HUES48 (cell line): ENCODE data around the gene PIK3C2B.

Experiments used
- H3K27ac ChIP-seq: one replicate; pipeline ENCODE4 v1.7.0; 2013; ENCODE audit warnings: low read depth, low read length, inconsistent platforms
- H3K27me3 ChIP-seq: 2 replicates; pipeline ENCODE4 v1.6.1; 2013; ENCODE audit warnings: mild to moderate bottlenecking, low read length; ENCODE audit not compliant: control insufficient read depth, insufficient read depth
- H3K36me3 ChIP-seq: 2 replicates; pipeline ENCODE4 v1.6.1; 2013; ENCODE audit warnings: low read length; ENCODE audit not compliant: control insufficient read depth, insufficient read depth
- H3K4me1 ChIP-seq: 2 replicates; pipeline ENCODE4 v1.6.1; 2013; ENCODE audit warnings: mild to moderate bottlenecking, low read length; ENCODE audit not compliant: control insufficient read depth, insufficient read depth
- H3K4me3 ChIP-seq: 2 replicates; pipeline ENCODE4 v1.5.1; 2013; ENCODE audit warnings: mild to moderate bottlenecking, low read depth, low read length
- H3K9ac ChIP-seq: 2 replicates; pipeline ENCODE4 v1.6.1; 2013; ENCODE audit warnings: mild to moderate bottlenecking, low read depth, low read length, moderate library complexity
- H3K9me3 ChIP-seq: 2 replicates; pipeline ENCODE4 v1.6.1; 2013; ENCODE audit warnings: low read length; ENCODE audit not compliant: control insufficient read depth, insufficient read depth

PIK3C2B gene

GRCh38 chr1:204506201-204506968, 11.8 kb upstream of the PIK3C2B start:
- Histone ChIP-seq H3K4me3 (peak overlapping the region; percentile 94), H3K4me1 (peaks cover 4% of the 10 kb centered on the region; the same call in 1 of the 2 replicates), H3K27me3 (no peaks in the 10 kb centered on the region), H3K9ac (peak overlapping the region; percentile 52; the same call in 1 of the 2 replicates), H3K36me3 (no peaks in the 10 kb centered on the region), H3K27ac (peak overlapping the region; percentile 77), H3K9me3 (no peaks in the 10 kb centered on the region)

DNA sequence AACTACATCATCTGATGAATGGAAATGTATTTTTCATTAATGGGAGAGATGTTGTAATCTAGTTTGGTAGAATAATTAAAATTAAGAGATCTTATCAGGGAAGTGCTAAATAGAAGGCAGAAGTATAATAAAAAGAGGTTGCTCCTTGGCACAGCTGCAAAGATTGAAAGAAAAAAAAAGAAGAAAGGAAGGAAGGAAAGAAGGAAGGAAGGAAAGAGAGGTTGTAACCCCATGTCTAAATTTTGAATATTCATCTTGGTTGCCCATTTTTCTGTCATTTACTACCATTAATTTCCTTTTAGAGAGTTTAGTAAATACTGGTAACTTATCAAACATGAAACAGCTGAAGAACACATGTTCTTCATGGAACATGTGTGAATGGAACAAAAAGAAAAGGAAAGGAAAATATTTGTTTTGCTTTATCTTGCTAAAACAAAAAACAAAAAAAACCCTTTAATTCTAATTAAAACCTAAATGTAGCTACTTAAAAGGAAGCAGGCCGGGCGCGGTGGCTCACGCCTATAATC, 11.1 kb upstream of the PIK3C2B start:
- Histone ChIP-seq H3K27me3 (no peaks in the 10 kb centered on the region), H3K4me3 (peak overlapping the region; percentile 94), H3K4me1 (peaks cover 4% of the 10 kb centered on the region; the same call in 1 of the 2 replicates), H3K9me3 (no peaks in the 10 kb centered on the region), H3K27ac (no peak overlapping the region), H3K9ac (peak overlapping the region; percentile 52; the same call in 1 of the 2 replicates), H3K36me3 (no peaks in the 10 kb centered on the region)

DNA sequence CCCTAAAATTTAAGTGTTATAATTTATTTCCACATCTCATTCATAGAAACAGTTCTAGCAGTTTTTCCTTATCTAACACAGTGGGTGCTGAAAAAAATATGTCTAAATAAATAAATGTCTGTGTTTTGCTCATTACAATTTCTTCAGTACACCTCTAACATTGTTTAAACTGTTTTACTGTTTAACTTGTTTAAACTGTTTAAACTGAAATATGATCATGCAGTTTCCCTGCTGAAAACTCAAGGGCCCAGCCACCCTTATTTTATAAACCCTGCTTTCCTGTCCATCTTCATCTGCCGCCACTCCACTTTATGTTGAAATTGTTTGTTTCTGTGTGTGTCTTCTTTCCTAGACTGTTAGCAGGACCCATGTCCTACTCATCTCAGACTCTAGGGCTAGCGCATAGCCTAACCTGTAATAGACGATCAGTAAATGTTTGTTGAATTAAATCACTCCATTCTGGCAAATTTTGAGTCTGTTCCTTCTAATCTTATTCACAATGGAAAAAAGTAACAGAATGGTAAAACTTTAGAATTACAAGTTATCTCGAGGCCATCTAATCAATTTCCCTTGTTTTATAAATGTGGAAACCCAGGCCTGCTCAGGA, 9.4 kb upstream of the PIK3C2B start:
- no peaks in the 10 kb centered on the region for H3K9me3 ChIP-seq
- no peak overlapping the region for H3K9ac ChIP-seq
- H3K4me3 ChIP-seq: no peak overlapping the region
- no peaks in the 10 kb centered on the region for H3K27me3 ChIP-seq
- H3K4me1 ChIP-seq: peaks cover 4% of the 10 kb centered on the region; the same call in 1 of the 2 replicates
- no peaks in the 10 kb centered on the region for H3K36me3 ChIP-seq
- no peak overlapping the region for H3K27ac ChIP-seq

GRCh38 chr1:204503122-204503912, 8.7 kb upstream of the PIK3C2B start:
- Histone ChIP-seq H3K9ac (no peak overlapping the region), H3K4me3 (no peak overlapping the region), H3K27ac (no peak overlapping the region)

DNA sequence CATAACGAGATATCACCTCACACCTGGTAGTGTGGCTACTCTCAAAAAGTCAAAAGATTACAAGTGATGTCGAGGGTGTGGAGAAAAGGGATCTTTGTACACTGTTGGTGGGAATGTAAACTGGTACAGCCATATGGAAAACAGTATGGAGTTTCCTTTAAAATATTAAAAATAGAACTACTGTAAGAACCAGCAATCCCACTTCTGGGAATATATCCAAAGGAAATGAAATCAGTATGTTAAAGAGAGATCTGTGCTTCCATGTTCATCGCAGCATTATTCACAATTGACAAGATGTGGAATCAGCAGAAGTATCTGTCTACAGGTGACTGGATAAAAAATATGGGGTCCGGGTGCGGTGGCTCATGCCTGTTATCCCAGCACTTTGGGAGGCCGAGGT, 7.6 kb upstream of the PIK3C2B start:
- no peak overlapping the region for H3K27ac ChIP-seq
- H3K9me3 ChIP-seq: no peaks in the 10 kb centered on the region
- no peaks in the 10 kb centered on the region for H3K36me3 ChIP-seq
- H3K27me3 ChIP-seq: no peaks in the 10 kb centered on the region
- peaks cover 4% of the 10 kb centered on the region; the same call in 1 of the 2 replicates for H3K4me1 ChIP-seq
- H3K9ac ChIP-seq: no peak overlapping the region
- no peak overlapping the region for H3K4me3 ChIP-seq

More at GRCh38 chr1:204503122-204503912, 8.7 kb upstream of the PIK3C2B start:
- Histone ChIP-seq H3K36me3 (no peaks in the 10 kb centered on the region), H3K9me3 (no peaks in the 10 kb centered on the region), H3K4me1 (peaks cover 4% of the 10 kb centered on the region; the same call in 1 of the 2 replicates), H3K27me3 (no peaks in the 10 kb centered on the region)

DNA sequence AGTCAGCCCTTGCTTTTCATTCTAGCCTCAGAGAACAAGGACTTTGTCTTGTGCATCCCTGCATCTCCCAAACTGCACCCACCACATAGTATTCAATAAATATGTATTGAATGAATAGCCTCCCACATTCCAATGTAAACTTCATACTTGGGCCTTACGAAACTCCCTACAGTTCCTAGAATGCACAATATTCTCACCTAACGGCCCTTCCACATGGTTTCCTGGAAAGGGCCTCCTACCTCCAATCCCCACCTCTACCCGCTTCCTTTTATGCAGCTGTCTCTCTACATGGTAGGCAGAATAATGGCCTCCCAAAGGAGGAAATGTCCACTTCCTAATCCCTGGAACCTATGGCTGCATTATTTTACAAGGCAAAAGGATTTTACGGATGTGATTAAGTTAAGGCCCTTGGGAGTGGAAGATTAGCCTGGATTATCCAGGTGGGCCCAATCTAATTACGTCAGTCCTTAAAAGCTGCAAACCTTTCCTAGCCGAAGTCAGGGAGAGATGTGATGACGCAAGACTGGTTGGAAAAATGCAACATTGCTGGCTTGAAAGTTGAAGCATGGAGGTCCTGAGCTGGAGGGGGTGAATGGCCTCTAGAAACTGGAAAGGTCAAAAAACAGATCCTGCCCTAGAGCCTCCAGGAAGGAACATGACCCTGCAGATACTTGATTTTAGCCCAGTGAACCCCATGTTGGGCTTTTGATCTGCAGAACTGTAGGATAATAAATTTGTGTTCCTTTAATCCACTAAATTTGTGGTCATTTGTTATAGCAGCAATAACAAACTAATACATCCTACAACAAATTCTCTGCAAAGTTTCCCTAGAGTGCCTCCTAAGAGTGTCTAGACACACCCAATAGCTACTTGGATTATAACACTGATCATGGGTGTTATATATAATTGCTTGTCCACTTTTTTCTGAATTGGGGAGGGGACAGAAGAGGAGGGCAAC, 5.2 kb upstream of the PIK3C2B start:
- Histone ChIP-seq H3K4me1 (peaks cover 8% of the 10 kb centered on the region), H3K27me3 (no peaks in the 10 kb centered on the region; the same call in 1 of the 2 replicates), H3K27ac (no peak overlapping the region), H3K4me3 (no peak overlapping the region), H3K9me3 (no peaks in the 10 kb centered on the region), H3K36me3 (no peaks in the 10 kb centered on the region), H3K9ac (no peak overlapping the region)

- Histone ChIP-seq H3K9ac (no peak overlapping the region), H3K4me1 (peaks cover 8% of the 10 kb centered on the region), H3K27me3 (no peaks in the 10 kb centered on the region; the same call in 1 of the 2 replicates), H3K36me3 (no peaks in the 10 kb centered on the region), H3K27ac (no peak overlapping the region), H3K4me3 (no peak overlapping the region), H3K9me3 (no peaks in the 10 kb centered on the region)
Measured at GRCh38 chr1:204498981-204499380, 4.4 kb upstream of the PIK3C2B start.

DNA sequence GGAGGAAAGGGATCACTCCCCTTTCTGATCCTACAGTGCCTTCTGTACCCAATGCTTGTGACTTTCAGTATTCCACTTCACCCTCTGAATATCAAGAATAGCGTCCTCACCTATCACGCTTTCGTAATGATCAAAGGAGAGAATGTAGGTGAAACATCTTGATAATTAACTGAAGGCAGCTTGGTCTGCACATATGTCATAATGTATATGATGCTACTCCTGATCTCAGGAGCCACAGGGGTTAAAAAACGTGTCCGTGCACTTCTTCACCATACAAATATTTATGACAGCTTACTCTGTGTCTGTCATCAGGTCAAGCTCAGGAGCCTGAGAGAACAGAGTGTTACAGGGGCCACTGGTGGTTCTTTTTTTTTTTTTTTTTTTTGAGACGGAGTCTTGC, 1.2 kb upstream of the PIK3C2B start:
- Histone ChIP-seq H3K4me1 (peaks cover 13% of the 10 kb centered on the region), H3K9ac (no peak overlapping the region), H3K9me3 (no peaks in the 10 kb centered on the region), H3K4me3 (peak overlapping the region; percentile 83; the same call in 1 of the 2 replicates), H3K27ac (no peak overlapping the region), H3K36me3 (no peaks in the 10 kb centered on the region), H3K27me3 (no peaks in the 10 kb centered on the region; the same call in 1 of the 2 replicates)

DNA sequence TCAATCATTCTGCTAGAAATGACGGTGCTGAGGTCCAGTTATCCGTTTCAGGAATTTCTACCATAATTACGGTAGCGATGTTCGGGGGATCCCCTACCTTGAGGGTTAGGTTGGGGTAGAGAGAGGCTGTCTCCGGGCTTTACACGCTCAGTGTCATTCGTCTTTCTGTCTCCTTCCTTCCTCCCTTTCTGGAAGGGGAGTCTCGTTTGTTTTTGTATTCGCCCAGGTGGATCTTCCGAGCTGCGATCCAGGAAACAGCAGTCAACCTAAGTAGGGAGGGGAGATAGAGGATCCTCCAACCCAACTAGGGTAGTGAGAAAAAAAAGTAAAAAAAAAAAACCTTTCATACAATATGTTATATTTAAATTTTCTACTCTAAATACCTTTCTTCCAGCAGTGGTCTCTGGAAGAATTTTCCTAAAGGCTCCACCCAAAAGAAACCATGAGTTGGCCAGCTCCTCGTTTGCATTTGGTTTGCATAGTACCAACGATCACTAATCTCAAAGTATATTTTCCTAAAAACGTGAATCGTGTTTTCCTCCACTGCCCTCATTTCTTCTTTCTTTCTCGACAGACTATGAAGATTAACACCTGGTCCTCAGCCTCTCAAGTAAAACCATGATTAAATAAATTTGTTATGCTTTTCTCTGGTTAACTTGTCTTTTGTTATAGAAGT, 611 bp upstream of the PIK3C2B start:
- Histone ChIP-seq H3K36me3 (no peaks in the 10 kb centered on the region), H3K4me1 (peaks cover 13% of the 10 kb centered on the region), H3K9me3 (no peaks in the 10 kb centered on the region), H3K9ac (peak overlapping the region; percentile 35), H3K27ac (no peak overlapping the region), H3K4me3 (peak overlapping the region; percentile 83), H3K27me3 (no peaks in the 10 kb centered on the region; the same call in 1 of the 2 replicates)
